GM18508 (cell line): ENCODE data around the gene WDPCP.

Experiments
- ATAC-seq: cut with Tn5 transposase; IDR thresholded peaks from one replicate; pipeline ENCODE4 v1.9.1; 2021; ENCODE audit warnings: moderate number of reproducible peaks; ENCODE audit not compliant: insufficient read depth, unreplicated experiment

The WDPCP gene

DNA sequence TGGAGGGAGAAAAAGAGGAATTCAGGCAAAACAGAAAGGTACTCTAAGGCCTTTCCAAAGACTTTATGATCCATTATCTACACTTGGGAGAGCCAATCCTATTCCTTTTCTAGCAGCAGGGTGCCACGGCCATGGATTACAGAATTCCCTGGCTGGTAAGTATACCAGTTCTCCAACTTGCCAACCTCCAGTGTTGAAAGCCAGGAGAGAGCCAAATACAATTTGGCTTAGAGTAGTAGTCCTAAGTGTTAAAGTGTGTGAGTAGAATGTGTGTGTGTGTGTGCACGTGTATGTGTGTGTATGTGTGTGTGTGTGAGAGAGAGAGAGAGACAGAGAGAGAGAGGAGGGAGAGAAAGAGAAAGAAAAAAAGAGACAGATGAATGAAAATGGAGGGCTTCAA, 43.3 kb downstream of the WDPCP start:
- no peak for ATAC-seq

- ATAC-seq, result no peak
Measured at GRCh38 chr2:63544017-63544627, 44.2 kb downstream of the WDPCP start.

DNA sequence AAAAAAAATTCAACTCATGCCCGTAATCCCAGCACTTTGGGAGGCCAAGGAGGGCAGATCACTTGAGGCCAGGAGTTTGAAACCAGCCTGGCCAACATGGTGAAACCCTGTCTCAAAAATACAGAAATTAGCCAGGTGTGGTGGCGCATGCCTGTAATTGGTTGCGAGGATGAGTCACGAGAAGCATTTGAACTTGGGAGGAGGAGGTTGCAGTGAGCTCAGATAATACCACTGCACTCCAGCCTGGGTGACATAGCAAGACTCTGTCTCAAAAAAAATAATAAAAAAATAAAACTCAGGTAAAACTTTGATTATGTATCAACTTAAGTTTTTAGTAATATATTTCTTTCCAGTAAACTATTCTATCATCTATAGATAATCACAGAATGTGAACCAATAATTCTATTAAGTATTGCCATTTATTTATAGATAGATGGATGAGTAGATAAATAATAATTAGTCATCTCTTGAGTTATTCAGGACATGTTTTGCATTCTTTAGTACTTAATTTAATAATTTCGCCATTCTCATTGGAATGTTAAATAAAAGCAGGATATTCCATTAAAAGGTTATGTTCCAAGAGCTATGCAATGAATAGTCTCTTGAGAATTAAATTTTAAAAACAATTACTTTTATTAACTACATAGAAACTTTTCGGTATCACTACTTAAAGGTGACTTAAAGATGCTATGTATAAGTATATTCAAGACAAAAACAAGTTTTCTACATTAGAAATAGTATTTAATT, 48.7 kb downstream of the WDPCP start:
- no peak for ATAC-seq

DNA sequence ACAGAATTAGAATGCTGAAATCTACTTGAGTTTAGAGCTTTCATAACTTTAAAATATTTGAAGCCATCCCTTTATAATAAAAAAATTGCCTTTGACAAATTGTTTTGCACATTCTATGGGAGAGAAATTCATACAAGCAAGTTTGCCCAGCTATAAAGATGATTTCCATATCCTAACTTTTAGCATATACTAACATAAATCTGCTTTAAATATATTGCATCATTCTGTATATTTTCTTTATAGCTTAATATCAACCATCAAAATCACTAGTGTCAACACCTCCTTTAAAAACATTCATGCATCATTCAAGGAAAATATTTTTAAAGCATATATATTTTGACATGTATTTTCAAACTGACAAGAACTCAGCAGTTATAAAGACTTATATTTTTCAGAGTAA, 49.9 kb downstream of the WDPCP start:
- no peak for ATAC-seq

GRCh38 chr2:63537306-63537705, 51.0 kb downstream of the WDPCP start:
- no peak for ATAC-seq

- ATAC-seq, result no peak
Measured at GRCh38 chr2:63530704-63531279, 57.5 kb downstream of the WDPCP start.

- ATAC-seq, result no peak
Measured at GRCh38 chr2:63525905-63526304, 62.4 kb downstream of the WDPCP start.

DNA sequence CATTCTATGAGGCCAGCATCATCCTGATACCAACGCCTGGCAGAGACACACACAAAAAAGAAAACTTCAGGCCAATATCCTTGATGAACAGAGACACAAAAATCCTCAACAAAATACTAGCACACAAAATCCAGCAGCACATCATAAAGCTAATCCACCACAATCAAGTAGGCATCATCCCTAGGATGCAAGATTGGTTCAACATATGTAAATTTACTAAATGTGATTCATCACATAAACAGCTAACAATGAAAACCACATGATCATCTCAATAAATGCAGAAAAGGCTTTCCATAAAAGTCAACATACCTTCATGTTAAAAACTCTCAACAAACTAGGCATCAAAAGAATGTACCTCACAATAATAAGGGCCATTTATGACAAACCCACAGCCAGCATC, 65.3 kb downstream of the WDPCP start:
- no peak for ATAC-seq

- no peak for ATAC-seq
Measured at GRCh38 chr2:63520793-63521192, 67.5 kb downstream of the WDPCP start.

DNA sequence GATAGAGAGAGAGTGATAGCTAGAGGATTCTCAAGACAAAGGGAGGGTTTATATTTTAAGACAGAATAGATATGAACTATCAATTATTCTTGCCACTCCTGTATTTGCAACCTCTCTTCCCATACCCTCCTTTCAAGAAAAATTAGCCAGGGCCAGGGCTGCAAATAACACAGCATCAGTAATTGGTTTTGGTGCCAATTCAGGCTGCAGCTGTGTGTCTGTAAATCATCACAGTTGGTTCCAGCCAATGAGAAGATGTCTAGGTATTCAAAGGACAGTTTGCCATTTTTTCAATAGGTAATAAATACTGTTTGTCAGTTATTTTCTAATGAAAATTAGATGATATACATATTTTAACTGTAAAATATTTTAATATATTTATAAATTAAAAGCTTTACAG, 73.5 kb downstream of the WDPCP start:
- ATAC-seq, result no peak

DNA sequence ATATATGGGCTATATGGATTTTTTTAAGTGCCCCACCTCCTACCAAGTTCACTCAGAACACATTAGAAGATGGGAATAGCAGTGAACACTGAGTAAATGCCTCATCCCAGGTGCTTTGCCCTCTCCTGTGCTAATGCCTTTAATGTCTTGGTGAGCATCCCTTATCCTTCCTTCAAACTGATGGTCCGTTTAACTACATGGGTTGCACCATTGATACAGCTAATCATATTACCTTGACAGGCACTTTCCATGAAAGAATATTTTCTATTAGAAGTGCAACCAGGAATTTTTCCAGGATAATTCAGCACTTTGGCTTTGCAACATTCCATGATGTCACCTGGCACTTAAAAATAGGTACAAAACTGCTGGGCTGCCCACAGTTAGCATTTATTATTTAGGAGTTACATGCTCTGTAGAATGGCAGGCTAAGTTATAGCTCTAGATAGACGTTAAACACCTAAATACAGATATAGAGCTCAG, 74.0 kb downstream of the WDPCP start:
- ATAC-seq, result no peak

- no peak for ATAC-seq
Measured at GRCh38 chr2:63506320-63506719, 82.0 kb downstream of the WDPCP start.

GRCh38 chr2:63503818-63504217, 84.5 kb downstream of the WDPCP start:
- ATAC-seq, result no peak

DNA sequence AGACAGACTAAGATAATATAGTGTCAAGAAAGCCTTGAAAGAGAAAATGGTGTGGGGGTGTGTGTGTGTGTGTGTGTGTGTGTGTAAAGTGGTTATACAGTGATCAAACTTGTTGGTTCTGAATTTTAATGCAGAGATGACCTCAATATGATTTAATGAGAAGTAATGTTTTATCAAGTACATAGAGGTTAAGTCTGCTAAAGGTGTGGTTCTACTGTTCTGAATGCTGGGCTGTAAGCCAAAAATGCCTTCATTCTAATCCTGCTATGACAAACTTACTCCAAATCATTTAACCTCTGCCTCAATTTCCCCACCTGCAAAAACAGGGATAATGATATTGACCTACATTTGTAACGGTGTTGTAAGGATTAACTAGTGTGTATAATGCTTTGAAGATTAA, 87.9 kb downstream of the WDPCP start:
- ATAC-seq, result no peak

DNA sequence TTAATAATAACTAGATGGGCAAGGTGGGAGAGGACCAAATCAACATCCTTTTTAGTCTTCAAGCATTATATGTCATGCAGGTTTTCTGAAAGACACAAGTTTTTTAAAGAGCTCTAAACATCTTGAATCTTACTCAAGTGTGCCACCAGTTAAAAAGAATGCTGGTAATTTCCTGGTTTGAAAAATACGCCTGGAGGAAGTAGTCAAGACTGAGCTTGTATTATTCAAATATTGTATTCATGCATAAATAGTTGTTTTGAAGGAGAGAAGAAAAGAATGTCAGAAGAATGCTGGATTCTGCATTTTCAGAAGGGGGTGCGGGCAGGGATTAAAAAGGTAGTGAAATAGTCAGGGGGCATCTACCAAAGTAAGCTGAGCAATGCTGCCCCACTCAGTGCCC, 90.7 kb downstream of the WDPCP start:
- no peak for ATAC-seq

DNA sequence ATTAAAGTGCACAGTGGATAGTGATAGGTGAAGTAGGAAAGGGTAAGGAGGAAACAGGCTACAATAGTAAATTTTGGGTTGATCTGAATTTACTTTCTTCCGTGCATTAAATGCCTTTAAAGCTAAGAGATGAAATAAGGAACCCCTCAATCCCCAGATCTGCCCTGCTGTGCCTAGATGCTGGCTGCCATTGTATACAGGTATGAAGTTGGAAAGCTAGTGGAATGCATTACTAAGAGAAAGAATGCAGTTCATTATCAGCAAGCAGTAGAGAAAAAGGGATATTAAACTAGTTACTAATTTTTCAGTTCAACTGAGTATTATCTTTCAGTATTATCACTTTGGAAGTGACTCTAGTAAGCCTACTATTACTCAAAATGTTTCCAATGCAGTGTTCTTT, 93.3 kb downstream of the WDPCP start:
- no peak for ATAC-seq

DNA sequence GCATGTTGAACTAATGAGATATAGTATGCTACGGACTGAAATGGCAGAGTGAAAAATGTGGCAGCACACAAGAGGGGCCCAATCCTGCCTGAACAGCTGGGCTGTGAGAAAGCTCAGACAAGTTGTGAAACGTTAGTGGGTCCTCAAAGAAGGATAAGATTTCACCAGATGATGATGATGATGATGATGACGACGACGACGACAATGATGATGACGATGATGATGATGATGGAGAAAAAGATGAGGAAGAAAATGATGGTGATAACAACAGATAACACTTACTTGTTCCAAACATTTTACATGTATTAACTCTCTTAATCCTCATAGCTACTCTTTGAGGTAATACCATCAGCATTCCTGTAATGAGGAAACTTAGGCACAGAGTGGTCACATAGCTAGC, 94.2 kb downstream of the WDPCP start:
- no peak for ATAC-seq

DNA sequence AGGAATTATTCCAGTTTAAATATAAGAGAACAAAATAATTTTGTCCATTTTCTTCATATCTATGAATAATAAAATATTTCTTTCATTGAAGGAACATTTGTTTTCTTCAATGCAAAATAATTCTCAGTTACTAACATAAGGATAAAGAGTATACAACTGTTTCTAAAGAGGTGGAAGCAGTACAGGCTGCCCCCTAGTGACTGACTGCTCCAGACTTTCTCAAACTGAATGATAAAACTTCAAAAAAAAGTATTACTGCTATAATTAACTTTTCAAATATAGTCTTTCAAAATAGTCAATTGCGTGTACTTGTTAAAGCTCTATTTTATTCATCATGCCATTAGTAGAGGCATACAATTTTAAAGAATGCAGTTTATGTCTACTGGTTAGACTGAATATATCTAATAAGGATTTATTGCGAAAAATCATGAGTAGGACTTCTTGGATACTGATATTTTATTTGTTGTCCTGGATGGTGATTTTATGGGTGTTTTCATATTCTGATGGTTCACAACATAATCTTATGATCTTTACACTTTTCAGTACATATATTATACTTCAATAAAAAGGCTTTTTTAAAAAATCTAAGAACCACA, 100.1 kb downstream of the WDPCP start:
- no peak for ATAC-seq

DNA sequence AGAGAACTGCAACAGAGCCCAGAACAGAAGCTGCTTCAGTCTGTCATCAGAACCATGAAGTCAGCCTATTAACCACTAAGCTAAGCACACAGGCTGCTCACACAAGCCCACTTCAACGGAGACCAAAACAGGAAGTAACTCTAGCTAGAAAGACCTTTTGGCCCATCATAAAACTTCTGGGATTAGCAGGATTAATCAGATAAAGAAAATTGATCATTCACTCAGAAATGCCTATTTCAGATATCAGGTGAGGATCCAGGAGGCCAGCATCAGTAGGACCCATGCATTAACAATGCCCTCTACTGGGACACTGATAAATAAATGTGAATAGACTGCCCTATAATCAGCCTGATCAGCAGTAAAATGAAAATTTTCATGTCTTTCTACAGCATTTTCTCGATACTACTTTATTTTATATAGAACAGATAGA, 101.4 kb downstream of the WDPCP start:
- ATAC-seq, result no peak

DNA sequence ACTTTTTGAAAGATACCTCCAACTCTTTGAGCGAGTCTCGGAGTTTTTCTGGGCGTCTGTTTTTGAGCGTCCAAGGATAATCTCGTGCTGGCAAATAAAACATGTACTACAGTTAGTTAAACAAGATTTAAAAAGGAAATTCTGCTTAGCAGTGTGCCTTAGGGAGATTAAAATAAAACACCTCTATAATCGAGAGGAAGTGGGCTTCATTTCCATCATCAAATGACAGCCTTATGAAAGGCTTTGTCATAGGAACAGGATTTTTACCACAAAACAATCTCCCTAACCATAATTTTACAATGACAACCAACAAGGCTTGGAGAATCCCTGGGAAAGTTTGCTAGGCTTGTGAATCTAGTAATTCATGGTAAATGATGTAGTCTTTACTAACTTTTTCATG, 103.4 kb downstream of the WDPCP start:
- no peak for ATAC-seq

- ATAC-seq, result no peak
Measured at GRCh38 chr2:63484481-63484880, 103.8 kb downstream of the WDPCP start.
